Pancreas (tissue), 10 donors: ENCODE results near the gene TNRC6C. TPM values are rescaled to one million over a fixed set of nuclear protein-coding genes. Genes with fewer than 3 reads are reported as not detected.
"Not testable (repeated sequence)": the region's sequence is repeated elsewhere in the genome, so short reads cannot be mapped to it uniquely, and the experiment has no call there.

ENCODE experiments used
- ATAC-seq, 4 donors: fragments of 200-7000 bp; cut with Tn5 transposase; one replicate each; pipeline versions ENCODE4 v1.8.0 to v1.9.1; 2020; ENCODE audit warnings: mild to moderate bottlenecking in 4 of 4, moderate library complexity in 4 of 4
- DNase-seq, 6 donors: peaks; one replicate each; pipeline ENCODE4 v3.0.0-alpha.2; 2020
- FAIRE-seq: peaks from 2 replicates; lab custom pipeline; 2012; peaks lifted over from hg19 to GRCh38; lab: Jason Lieb, UNC
- H3K27ac ChIP-seq, 4 donors: fragments of 200-600 bp; sonication (generic); 1 replicate in 3 of 4; 2 replicates in 1 of 4; pipeline versions ENCODE4 v1.5.0 to v1.8.0; 2020
- H3K27me3 ChIP-seq, 4 donors: fragments of 200-600 bp; one replicate each; pipeline ENCODE4 v1.8.0; 2021
- H3K36me3 ChIP-seq, 3 donors: fragments of 200-600 bp; sonication (generic) in 1 of 3; one replicate each; pipeline versions ENCODE4 v1.5.0 to v1.8.0; 2020 to 2021
- H3K4me1 ChIP-seq, 3 donors: fragments of 200-600 bp; one replicate each; pipeline ENCODE4 v1.8.0; 2021
- H3K4me3 ChIP-seq, 4 donors: fragments of 200-600 bp; sonication (generic) in 2 of 4; one replicate each; pipeline versions ENCODE4 v1.5.0 to v1.8.0; 2020 to 2021
- H3K9me3 ChIP-seq, 4 donors: fragments of 200-600 bp; one replicate each; pipeline ENCODE4 v1.8.0; 2021
- WGBS, 2 donors: extraction: QIAGEN DNeasy Blood & Tissue Kit; methylation state at CpG; one replicate each; pipeline ENCODE4 v1.1.7; 2013; 5-methylcytosine and 5-hydroxymethylcytosine counted together
- intact Hi-C, 3 donors: fragments of 100-400 bp; cut with DNase I; formaldehyde crosslinking; loops; one replicate each; pipeline versions ENCODE4 v1.11.1 to v1.14.2; 2022
- polyA plus RNA-seq, 2 donors: library from polyadenylated mRNA; stranded (reverse); fragments of 200-250 nt; gene quantifications; one replicate each; pipeline ENCODE4 v1.2.3, GENCODE V29; 2013
- total RNA-seq, 6 donors: library from RNA; stranded (reverse); fragmentation: NEBNext Ultra II Directional in 4 of 6; extraction: Animal tissue kit (Norgen Biotek cat#: 25700) in 4 of 6; gene quantifications; one replicate each; pipeline versions ENCODE4 v1.2.1 to v1.2.4, GENCODE V29; 2021 to 2023
- TF ChIP-seq, protein P1 (sequence below), 4 donors: fragments of 200-600 bp; sonication (generic) in 3 of 4; IDR thresholded peaks; one replicate each; pipeline versions ENCODE4 v1.5.0 to v1.8.0; 2021; ENCODE audit warnings: antibody characterized with exemption in 4 of 4
- donor health status: healthy with polysubstance abuse.
- donor health status: DM: no; HTN: no; CAD: no; lungs with moderate emphysema.
- donor health status: DM: no; HTN: no; CAD: no.
- donor health status: control.
- donor health status: control.
- donor health status: Bipolar disorder and iron deficiency.
- donor health status: DM: yes; HTN: yes; CAD: no.
- donor health status: DM: no; HTN: no; CAD: no.
- donor health status: DM: no; HTN: no; CAD: no.
- donor health status: DM: yes; HTN: yes; CAD: no.

TNRC6C gene
- total and polyA plus RNA-seq, 8 donors = 4.0 to 15.5 (median 7.7) TPM

DNA sequence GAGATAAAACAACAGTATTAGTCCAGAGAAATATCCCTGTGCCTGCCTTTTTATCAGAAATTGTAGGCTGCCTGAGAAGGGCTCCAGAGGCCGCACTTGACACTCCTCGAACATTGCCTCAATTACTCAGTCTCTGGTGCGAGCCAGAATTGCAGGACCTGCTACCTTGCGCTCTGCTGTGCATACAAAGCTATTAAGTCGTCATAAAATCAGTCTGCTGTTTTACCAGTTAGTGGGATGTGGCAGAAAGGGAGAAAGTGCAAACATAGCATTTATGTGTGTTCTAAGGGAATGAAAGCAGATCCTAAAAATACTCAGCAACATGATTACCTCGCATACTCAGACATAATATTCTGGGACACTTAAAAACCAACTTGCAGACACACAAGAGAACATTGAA, 99.5 kb downstream of the TNRC6C start:
- Histone ChIP-seq H3K27me3 (no peaks in the 10 kb centered on the region), H3K36me3 (peaks cover 0 to 7% (median 0%) of the 10 kb centered on the region in 3 donors), H3K9me3 (no peaks in the 10 kb centered on the region), H3K27ac (no peak overlapping the region), H3K4me3 (no peak overlapping the region), H3K4me1 (no peaks in the 10 kb centered on the region)
- no peak for FAIRE-seq
- intact Hi-C loops = no loop called here
- WGBS, 2 donors = 84 to 92% methylated on average over 6 of the region's 6 CpGs
- TF ChIP-seq, protein P1, sequence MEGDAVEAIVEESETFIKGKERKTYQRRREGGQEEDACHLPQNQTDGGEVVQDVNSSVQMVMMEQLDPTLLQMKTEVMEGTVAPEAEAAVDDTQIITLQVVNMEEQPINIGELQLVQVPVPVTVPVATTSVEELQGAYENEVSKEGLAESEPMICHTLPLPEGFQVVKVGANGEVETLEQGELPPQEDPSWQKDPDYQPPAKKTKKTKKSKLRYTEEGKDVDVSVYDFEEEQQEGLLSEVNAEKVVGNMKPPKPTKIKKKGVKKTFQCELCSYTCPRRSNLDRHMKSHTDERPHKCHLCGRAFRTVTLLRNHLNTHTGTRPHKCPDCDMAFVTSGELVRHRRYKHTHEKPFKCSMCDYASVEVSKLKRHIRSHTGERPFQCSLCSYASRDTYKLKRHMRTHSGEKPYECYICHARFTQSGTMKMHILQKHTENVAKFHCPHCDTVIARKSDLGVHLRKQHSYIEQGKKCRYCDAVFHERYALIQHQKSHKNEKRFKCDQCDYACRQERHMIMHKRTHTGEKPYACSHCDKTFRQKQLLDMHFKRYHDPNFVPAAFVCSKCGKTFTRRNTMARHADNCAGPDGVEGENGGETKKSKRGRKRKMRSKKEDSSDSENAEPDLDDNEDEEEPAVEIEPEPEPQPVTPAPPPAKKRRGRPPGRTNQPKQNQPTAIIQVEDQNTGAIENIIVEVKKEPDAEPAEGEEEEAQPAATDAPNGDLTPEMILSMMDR (IDR thresholded peaks at IDR 0.05) = no peak
- peak in 2 of 4 donors; percentile 37 to 40 for ATAC-seq
- DNase-seq = no peak

DNA sequence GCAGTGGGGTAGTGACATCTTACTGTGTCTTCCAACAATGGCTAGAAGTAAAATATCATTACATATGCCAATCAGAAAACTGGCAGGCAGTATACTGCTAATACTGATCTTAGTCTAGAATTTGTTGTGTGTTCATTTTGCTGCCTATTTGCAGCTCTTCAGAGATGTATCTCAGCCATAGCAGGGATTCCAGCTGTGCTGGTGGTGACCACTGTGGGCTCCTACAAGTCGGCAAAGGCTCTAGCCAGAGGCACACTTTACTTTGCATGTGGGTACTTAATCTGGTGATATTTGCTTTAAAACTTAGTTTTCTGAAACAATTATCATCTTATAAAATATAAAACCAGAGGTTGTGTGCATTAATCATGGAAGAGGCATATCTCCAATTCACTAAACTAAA, 100.1 kb downstream of the TNRC6C start:
- Histone ChIP-seq H3K4me1 (no peaks in the 10 kb centered on the region), H3K4me3 (no peak overlapping the region), H3K27ac (no peak overlapping the region), H3K36me3 (peaks cover 0 to 7% (median 0%) of the 10 kb centered on the region in 3 donors), H3K27me3 (no peaks in the 10 kb centered on the region), H3K9me3 (no peaks in the 10 kb centered on the region)
- TF ChIP-seq, protein P1 (IDR thresholded peaks at IDR 0.05) = no peak
- FAIRE-seq = no peak
- intact Hi-C loops = no loop called here
- 88 to 92% methylated on average over 1 of the region's 1 CpG for WGBS, 2 donors
- ATAC-seq = no peak
- DNase-seq = no peak

DNA sequence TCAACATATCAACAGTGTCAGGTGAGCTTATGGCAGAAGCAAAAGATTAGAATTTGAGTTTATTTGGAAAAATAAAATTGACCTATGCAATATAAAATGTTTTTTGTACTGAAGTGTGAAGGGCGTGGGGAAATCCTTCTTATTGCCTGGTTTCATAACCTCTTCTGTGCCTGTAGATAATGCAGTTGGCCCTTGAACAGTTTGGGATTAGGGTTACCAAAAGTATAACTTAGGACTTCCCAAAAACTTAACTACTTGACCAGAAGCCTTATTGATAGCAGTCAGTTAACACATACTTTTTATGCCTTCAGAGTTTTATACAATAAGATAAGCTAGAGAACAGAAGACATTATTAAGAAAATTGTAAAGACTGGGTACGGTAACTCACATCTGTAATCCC, 104.1 kb downstream of the TNRC6C start:
- ATAC-seq = no peak
- TF ChIP-seq, protein P1 (IDR thresholded peaks at IDR 0.05) = no peak
- no peaks in the 10 kb centered on the region for H3K4me1 ChIP-seq
- no peaks in the 10 kb centered on the region for H3K9me3 ChIP-seq
- intact Hi-C loops = no loop called here
- WGBS, 2 donors = 88 to 94% methylated on average over 2 of the region's 2 CpGs
- no peak for FAIRE-seq
- H3K4me3 ChIP-seq = no peak overlapping the region
- H3K27me3 ChIP-seq = no peaks in the 10 kb centered on the region
- DNase-seq = no peak
- H3K27ac ChIP-seq = no peak overlapping the region
- H3K36me3 ChIP-seq = peaks cover 0 to 2% (median 0%) of the 10 kb centered on the region in 3 donors

DNA sequence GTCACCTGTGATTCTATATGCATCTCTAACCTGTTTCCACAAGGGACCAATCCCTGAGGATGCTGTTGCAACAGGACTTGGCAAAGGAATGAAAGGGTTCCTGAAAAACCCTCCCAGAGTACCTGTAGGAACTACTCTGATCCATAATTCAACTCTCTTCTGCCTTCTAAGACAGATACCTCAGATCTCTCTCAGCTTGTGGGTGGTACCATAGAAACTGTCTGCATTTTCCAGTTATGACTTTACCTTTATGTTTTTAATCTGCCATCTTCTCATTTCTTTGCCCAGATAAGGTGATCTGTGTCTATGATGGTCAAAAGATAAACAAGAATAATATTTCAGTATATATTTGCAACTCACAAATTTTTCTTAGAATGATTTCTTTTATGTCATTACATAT, 105.0 kb downstream of the TNRC6C start:
- peaks cover 0 to 9% (median 0%) of the 10 kb centered on the region in 3 donors for H3K36me3 ChIP-seq
- ATAC-seq (no peak), FAIRE-seq (no peak), DNase-seq (no peak)
- H3K9me3 ChIP-seq = no peaks in the 10 kb centered on the region
- TF ChIP-seq, protein P1 (IDR thresholded peaks at IDR 0.05) = no peak
- H3K4me3 ChIP-seq = no peak overlapping the region
- intact Hi-C loops = no loop called here
- H3K4me1 ChIP-seq = no peaks in the 10 kb centered on the region
- H3K27me3 ChIP-seq = no peaks in the 10 kb centered on the region
- H3K27ac ChIP-seq = no peak overlapping the region

DNA sequence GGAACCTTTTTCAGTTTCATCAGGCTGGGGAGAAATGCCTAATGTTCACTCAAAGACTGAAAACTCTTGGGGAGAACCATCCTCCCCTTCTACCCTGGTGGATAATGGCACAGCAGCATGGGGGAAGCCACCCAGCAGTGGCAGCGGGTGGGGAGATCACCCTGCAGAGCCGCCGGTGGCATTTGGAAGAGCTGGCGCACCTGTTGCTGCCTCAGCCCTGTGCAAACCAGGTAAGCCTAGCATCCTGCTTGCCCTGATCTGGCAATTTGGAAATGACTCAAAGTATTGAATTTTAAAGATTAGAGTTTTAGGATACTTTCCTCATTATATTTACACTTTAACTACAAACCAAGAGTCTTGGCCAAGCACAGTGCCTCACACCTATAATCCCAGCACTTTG, 106.2 kb downstream of the TNRC6C start:
- WGBS, 2 donors = 93 to 94% methylated on average over 4 of the region's 4 CpGs
- DNase-seq (no peak), FAIRE-seq (no peak), ATAC-seq (no peak)
- no peak overlapping the region for H3K27ac ChIP-seq
- no peaks in the 10 kb centered on the region for H3K27me3 ChIP-seq
- H3K4me3 ChIP-seq = no peak overlapping the region
- TF ChIP-seq, protein P1 (IDR thresholded peaks at IDR 0.05) = no peak
- H3K36me3 ChIP-seq = peaks cover 0 to 13% (median 0%) of the 10 kb centered on the region in 3 donors
- no peaks in the 10 kb centered on the region for H3K4me1 ChIP-seq
- no peaks in the 10 kb centered on the region for H3K9me3 ChIP-seq
- intact Hi-C loops = no loop called here

DNA sequence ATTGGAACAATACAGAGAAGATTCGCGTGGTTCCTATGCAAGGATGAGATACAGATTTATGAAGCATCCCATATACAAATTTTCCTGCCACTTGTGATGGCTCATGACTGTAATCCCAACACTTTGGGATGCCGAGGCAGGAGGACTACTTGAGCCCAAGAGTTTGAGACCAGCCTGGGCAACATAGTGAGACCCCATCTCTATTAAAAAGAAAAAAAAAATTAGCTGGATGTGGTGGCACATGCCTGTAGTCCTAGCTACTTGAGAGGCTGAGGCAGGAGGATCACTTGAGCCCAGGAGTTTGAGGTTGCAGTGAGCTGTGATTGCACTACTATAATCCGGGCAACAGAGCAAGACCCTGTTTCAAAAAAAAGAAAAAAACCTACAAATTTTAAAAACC, 108.5 kb downstream of the TNRC6C start:
- intact Hi-C loops, H3K27me3 ChIP-seq, H3K4me3 ChIP-seq, ATAC-seq, H3K9me3 ChIP-seq, H3K4me1 ChIP-seq, FAIRE-seq, H3K27ac ChIP-seq, DNase-seq: not testable (repeated sequence)
- peaks cover 1 to 28% (median 3%) of the 10 kb centered on the region in 3 donors for H3K36me3 ChIP-seq
- 94% methylated on average over 4 of the region's 4 CpGs for WGBS, 2 donors
